ENCODE data around the gene DMPK.

DNA sequence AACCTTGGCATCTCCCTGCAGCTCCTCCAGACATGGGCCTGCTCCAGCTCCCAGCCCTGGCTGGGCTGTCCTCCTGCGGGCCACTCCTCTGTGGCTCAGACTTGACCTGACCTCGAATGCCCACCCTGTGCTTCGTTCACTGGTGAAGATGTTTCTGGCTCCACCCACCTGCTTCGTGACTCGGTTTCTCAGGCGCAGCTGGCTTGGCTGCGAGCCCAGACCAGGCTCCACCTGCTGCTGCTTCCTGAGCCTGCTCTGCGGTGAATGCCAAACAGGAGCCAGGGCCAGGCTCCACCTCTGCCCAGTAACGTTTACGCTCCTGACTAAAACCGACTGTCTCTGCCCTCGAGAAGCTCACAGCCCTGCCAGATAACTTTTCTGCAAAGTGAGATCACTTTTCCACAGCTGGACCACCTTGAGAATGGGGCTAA is 41.8 kb upstream of the DMPK start:
- TF ChIP-seq REST (IDR thresholded peaks at IDR 0.05; ENCODE audit: borderline replicate concordance) = no peak
- no peak for TF ChIP-seq POLR2AphosphoS5 (IDR thresholded peaks at IDR 0.05)
- TF ChIP-seq, protein P1, sequence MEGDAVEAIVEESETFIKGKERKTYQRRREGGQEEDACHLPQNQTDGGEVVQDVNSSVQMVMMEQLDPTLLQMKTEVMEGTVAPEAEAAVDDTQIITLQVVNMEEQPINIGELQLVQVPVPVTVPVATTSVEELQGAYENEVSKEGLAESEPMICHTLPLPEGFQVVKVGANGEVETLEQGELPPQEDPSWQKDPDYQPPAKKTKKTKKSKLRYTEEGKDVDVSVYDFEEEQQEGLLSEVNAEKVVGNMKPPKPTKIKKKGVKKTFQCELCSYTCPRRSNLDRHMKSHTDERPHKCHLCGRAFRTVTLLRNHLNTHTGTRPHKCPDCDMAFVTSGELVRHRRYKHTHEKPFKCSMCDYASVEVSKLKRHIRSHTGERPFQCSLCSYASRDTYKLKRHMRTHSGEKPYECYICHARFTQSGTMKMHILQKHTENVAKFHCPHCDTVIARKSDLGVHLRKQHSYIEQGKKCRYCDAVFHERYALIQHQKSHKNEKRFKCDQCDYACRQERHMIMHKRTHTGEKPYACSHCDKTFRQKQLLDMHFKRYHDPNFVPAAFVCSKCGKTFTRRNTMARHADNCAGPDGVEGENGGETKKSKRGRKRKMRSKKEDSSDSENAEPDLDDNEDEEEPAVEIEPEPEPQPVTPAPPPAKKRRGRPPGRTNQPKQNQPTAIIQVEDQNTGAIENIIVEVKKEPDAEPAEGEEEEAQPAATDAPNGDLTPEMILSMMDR (IDR thresholded peaks at IDR 0.05; ENCODE audit: poor library complexity, severe bottlenecking) = no peak
- TF ChIP-seq MXI1 (conservative IDR thresholded peaks at IDR 0.05; ENCODE audit: poor library complexity, severe bottlenecking) = no peak
- no peak for TF ChIP-seq EP300 (conservative IDR thresholded peaks at IDR 0.05; ENCODE audit: poor library complexity, severe bottlenecking)
- no peak for TF ChIP-seq EZH2 (IDR thresholded peaks at IDR 0.05; ENCODE audit: borderline replicate concordance, insufficient read depth, low read length, poor library complexity, severe bottlenecking)
- TF ChIP-seq SMC3 (conservative IDR thresholded peaks at IDR 0.05; ENCODE audit: poor library complexity) = no peak
- TF ChIP-seq RAD21 (conservative IDR thresholded peaks at IDR 0.05) = no peak

All from neural cell (in vitro differentiated cells).